OCI-LY1 (cell line): ENCODE results near the gene TNNT1.

Source experiments
- H2AFZ ChIP-seq: fragments of 200-600 bp; sonication (generic), shearing (Covaris generic); 2 replicates; pipeline ENCODE4 v1.6.0; 2014; ENCODE audit warnings: antibody characterized with exemption, mild to moderate bottlenecking, low read length
- H3F3A ChIP-seq: fragments of 200-600 bp; sonication (generic), shearing (Covaris generic); 2 replicates; pipeline ENCODE4 v1.6.0; 2014; ENCODE audit warnings: mild to moderate bottlenecking, antibody characterized with exemption, low read length, moderate library complexity; ENCODE audit not compliant: insufficient read depth
- H3K27ac ChIP-seq: fragments of 200-600 bp; sonication (generic); 2 replicates; pipeline ENCODE4 v1.5.1; 2014; ENCODE audit warnings: low read length, mixed run types, mild to moderate bottlenecking, low read depth; ENCODE audit not compliant: poor library complexity, severe bottlenecking
- H3K27me3 ChIP-seq: fragments of 200-600 bp; sonication (generic); 2 replicates; pipeline ENCODE4 v1.6.0; 2014; ENCODE audit warnings: antibody characterized with exemption, mild to moderate bottlenecking, low read length, moderate library complexity; ENCODE audit not compliant: insufficient read depth
- H3K36me3 ChIP-seq: fragments of 200-600 bp; sonication (generic); 2 replicates; pipeline ENCODE4 v1.6.1; 2014; ENCODE audit warnings: mild to moderate bottlenecking, antibody characterized with exemption, low read length, moderate library complexity, mixed read lengths; ENCODE audit not compliant: insufficient read depth
- H3K4me1 ChIP-seq: fragments of 200-600 bp; sonication (generic); 2 replicates; pipeline ENCODE4 v1.5.1; 2014; ENCODE audit warnings: mild to moderate bottlenecking, low read length, moderate library complexity; ENCODE audit not compliant: insufficient read depth, severe bottlenecking
- H3K4me2 ChIP-seq: fragments of 200-600 bp; sonication (generic), shearing (Covaris generic); 2 replicates; pipeline ENCODE4 v1.6.1; 2014; ENCODE audit warnings: low read length
- H3K4me3 ChIP-seq: fragments of 200-600 bp; sonication (generic); 2 replicates; pipeline ENCODE4 v1.5.1; 2014; ENCODE audit warnings: low read length, low read depth, mild to moderate bottlenecking, mixed read lengths; ENCODE audit not compliant: poor library complexity, severe bottlenecking
- H3K79me2 ChIP-seq: fragments of 200-600 bp; shearing (Covaris generic); 2 replicates; pipeline ENCODE4 v1.6.1; 2016; ENCODE audit warnings: mixed run types, low read length, mixed read lengths; ENCODE audit not compliant: insufficient read depth
- H3K9ac ChIP-seq: fragments of 200-600 bp; sonication (generic), shearing (Covaris generic); 2 replicates; pipeline ENCODE4 v1.6.1; 2014; ENCODE audit warnings: mild to moderate bottlenecking, low read length, mixed read lengths
- H3K9me2 ChIP-seq: fragments of 200-600 bp; sonication (generic), shearing (Covaris generic); 2 replicates; pipeline ENCODE4 v1.6.1; 2014; ENCODE audit warnings: low read depth, mild to moderate bottlenecking, low read length, mixed read lengths
- H3K9me3 ChIP-seq: fragments of 200-600 bp; shearing (Covaris generic); 2 replicates; pipeline ENCODE4 v1.6.1; 2014; ENCODE audit warnings: low read length, mixed read lengths
- H4K20me1 ChIP-seq: fragments of 200-600 bp; sonication (generic), shearing (Covaris generic); 2 replicates; pipeline ENCODE4 v1.6.0; 2016; ENCODE audit warnings: mild to moderate bottlenecking, low read length; ENCODE audit not compliant: insufficient read depth
- EZH2 ChIP-seq: fragments of 200-600 bp; sonication (generic), shearing (Covaris generic); IDR thresholded peaks from 2 replicates; pipeline ENCODE4 v1.8.0; 2017; ENCODE audit warnings: borderline replicate concordance, mixed run types, mild to moderate bottlenecking, antibody characterized with exemption, low read length, moderate library complexity, mixed read lengths
- TF ChIP-seq, protein P1 (sequence below): fragments of 200-600 bp; sonication (generic), shearing (Covaris generic); IDR thresholded peaks from 2 replicates; pipeline ENCODE4 v1.5.1; 2017; ENCODE audit warnings: mild to moderate bottlenecking, antibody characterized with exemption, low read length, moderate library complexity, mixed read lengths

Gene TNNT1

DNA sequence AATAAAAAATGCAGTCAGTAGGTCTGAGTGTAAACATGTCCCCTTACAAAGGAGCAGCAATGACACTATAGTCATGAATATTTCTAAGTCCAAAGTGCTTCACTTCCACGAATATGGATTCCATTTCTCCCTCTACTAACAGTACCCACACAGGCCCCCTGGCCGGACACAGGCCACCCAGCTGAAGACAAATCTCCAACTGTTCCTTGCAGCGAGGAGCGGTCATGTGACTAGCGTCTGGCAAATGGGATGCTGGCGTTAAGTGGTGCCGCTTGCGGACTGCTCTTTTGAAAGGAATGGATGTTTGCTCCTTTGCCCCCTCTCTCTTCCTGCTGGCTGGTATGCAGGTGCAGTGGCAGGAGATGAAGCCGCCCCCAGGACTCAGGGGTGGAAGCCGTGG is 47.7 kb downstream of the TNNT1 start:
- Histone ChIP-seq H3K36me3 (peaks cover 19% of the 10 kb centered on the region), H4K20me1 (no peaks in the 10 kb centered on the region), H3K27ac (no peak overlapping the region), H3K4me3 (no peak overlapping the region), H3K9me3 (peaks cover 4% of the 10 kb centered on the region; the same call in 1 of the 2 replicates), H2AFZ (no peak overlapping the region), H3K9me2 (no peaks in the 10 kb centered on the region), H3K9ac (no peak overlapping the region), H3K79me2 (no peaks in the 10 kb centered on the region), H3K4me1 (peaks cover 11% of the 10 kb centered on the region), H3K4me2 (no peak overlapping the region), H3K27me3 (no peaks in the 10 kb centered on the region), H3F3A (no peaks in the 10 kb centered on the region)
- no peak for TF ChIP-seq EZH2
- TF ChIP-seq, protein P1, sequence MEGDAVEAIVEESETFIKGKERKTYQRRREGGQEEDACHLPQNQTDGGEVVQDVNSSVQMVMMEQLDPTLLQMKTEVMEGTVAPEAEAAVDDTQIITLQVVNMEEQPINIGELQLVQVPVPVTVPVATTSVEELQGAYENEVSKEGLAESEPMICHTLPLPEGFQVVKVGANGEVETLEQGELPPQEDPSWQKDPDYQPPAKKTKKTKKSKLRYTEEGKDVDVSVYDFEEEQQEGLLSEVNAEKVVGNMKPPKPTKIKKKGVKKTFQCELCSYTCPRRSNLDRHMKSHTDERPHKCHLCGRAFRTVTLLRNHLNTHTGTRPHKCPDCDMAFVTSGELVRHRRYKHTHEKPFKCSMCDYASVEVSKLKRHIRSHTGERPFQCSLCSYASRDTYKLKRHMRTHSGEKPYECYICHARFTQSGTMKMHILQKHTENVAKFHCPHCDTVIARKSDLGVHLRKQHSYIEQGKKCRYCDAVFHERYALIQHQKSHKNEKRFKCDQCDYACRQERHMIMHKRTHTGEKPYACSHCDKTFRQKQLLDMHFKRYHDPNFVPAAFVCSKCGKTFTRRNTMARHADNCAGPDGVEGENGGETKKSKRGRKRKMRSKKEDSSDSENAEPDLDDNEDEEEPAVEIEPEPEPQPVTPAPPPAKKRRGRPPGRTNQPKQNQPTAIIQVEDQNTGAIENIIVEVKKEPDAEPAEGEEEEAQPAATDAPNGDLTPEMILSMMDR: no peak

DNA sequence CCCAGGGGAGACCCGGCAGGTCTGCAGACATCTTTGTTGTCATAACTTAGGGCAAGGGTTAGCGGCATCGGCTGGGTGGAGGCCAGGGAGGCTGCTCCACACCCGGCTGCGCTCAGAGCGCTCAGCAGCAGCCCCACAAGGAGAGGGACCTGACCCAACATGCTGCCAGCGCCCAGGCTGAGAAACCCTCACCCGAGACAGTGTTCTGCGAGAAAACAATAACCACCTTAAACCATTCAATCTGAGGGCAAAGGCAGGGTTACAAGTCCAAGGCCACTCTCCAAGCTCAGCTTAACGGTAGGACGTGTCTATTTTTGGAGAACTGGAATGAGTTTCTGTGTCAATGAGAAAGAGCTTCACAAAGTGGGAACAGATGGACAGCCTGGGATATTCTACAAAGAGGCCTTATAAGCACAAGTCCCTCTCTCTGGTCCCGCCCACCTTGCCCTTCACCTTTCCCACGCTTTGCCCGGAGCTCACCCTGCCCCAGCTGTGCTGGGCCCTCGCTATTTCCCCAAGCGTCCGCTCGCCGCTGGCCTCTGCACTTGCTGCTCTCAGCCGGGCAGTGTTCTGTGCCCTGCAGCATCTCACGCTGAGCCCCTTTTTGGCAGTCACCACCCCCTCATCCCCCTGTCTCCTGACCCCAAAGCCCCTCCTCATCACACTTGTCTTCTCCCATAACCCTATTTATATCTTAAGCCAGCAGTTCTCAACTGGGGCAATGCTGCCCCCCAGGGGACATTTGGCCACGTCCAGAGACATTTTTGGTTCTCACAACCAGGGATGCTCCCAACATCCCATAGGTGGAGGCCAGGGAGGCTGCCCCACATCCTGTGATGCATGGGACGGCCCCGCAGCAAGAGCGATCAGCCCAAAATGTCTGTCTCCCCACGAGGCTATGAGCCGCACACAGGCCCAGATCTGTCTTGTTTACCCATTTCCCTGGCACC is 49.2 kb downstream of the TNNT1 start:
- Histone ChIP-seq H3K27ac (no peak overlapping the region), H3K4me2 (no peak overlapping the region), H3K9me3 (peaks cover 4% of the 10 kb centered on the region; the same call in 1 of the 2 replicates), H2AFZ (no peak overlapping the region), H3K79me2 (no peaks in the 10 kb centered on the region), H3K36me3 (peaks cover 20% of the 10 kb centered on the region), H3F3A (no peaks in the 10 kb centered on the region), H3K4me3 (no peak overlapping the region), H3K9me2 (no peaks in the 10 kb centered on the region), H3K9ac (no peak overlapping the region), H3K4me1 (peaks cover 11% of the 10 kb centered on the region), H4K20me1 (no peaks in the 10 kb centered on the region), H3K27me3 (no peaks in the 10 kb centered on the region)
- TF ChIP-seq, protein P1: peak; percentile 43; the same call in 1 of the 2 replicates
- TF ChIP-seq EZH2: no peak

DNA sequence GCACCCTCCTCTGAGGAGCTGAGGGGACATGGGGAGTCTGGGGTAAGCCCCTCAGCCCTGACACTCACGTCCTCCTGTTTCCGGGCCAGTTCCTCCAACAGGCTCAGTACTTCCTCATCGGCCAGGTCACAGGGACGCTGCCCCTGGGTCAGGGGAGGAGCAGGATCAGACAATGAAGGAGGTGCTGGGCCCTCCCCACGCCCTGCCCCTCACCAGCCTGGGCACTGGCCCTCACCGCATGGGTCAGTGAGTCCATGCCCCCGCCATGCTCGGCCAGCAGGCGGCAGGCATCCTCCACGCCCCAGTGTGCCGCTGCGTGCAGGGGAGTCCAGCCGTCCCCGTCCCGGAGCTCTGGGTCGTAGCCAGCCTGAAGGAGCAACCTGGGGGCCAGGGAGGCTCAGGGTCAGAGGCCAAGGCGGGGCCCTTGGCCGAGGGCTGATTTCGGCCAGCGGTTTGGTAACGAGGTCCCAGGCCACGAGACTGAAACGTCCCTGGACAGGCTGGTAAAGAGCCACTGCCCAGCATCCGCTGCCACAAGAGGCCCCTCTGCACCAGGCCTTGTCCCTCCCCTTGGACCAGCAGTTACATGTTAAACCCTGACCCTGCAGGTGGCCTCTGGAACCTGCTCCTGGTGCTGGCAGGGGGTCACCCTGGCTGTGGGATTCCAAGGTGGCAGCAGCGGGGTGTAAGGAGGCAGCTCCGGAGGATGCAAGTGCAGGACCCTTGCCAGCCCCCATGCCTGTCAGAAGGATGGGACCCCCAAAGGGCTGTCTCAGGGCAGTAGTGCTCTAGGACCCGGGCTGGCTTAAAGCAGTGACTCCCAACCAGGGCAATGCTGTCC is 50.1 kb downstream of the TNNT1 start:
- peaks cover 4% of the 10 kb centered on the region; the same call in 1 of the 2 replicates for H3K9me3 ChIP-seq
- H3K4me2 ChIP-seq: no peak overlapping the region
- no peak overlapping the region for H3K27ac ChIP-seq
- no peaks in the 10 kb centered on the region for H3K27me3 ChIP-seq
- no peaks in the 10 kb centered on the region for H3K79me2 ChIP-seq
- H3F3A ChIP-seq: no peaks in the 10 kb centered on the region
- TF ChIP-seq EZH2: no peak
- TF ChIP-seq, protein P1: peak; percentile 48
- H4K20me1 ChIP-seq: no peaks in the 10 kb centered on the region
- no peak overlapping the region for H2AFZ ChIP-seq
- H3K4me1 ChIP-seq: peaks cover 11% of the 10 kb centered on the region
- peaks cover 26% of the 10 kb centered on the region for H3K36me3 ChIP-seq
- H3K9me2 ChIP-seq: no peaks in the 10 kb centered on the region
- H3K9ac ChIP-seq: no peak overlapping the region
- no peak overlapping the region for H3K4me3 ChIP-seq
